SK-N-SH (cell line): ENCODE results near the gene TRIP13. TPM values are rescaled to one million over a fixed set of nuclear protein-coding genes. Genes with fewer than 3 reads are reported as not detected.

ENCODE experiments used
- CTCF ChIA-PET: fragments of 300-600, 350-600 bp; formaldehyde crosslinking; extraction: SDS; loops from one replicate; lab custom pipeline; 2021; lab: Yijun Ruan, JAX
- POLR2A ChIA-PET: fragments of 350-600 bp; sonication (Branson Sonifier 250); formaldehyde crosslinking; extraction: SDS; loops from one replicate; lab custom pipeline; 2020; ENCODE audit warnings: antibody characterized with exemption, inconsistent platforms; lab: Yijun Ruan, JAX
- DNase-seq: peaks from one replicate; pipeline ENCODE4 v3.0.0; 2012
- H2AFZ ChIP-seq: fragments of 200-600 bp; sonication (generic); 2 replicates; pipeline ENCODE4 v1.8.1; 2016; ENCODE audit warnings: antibody characterized with exemption, mild to moderate bottlenecking, low read depth
- H3F3A ChIP-seq: fragments of 200-600 bp; sonication (generic); replicated peaks from 2 replicates; pipeline ENCODE3; 2016; ENCODE audit warnings: antibody characterized with exemption, mild to moderate bottlenecking; ENCODE audit not compliant: insufficient read depth
- H3K27ac ChIP-seq, 2 experiments: fragments of 200-500 bp in 1 of 2; fragments of 200-600 bp in 1 of 2; sonication (Bioruptor generic) in 1 of 2; sonication (generic), shearing (Covaris generic) in 1 of 2; 2 replicates each; pipeline versions ENCODE4 v1.5.1 to v1.6.1; 2014 to 2016; ENCODE audit warnings: low read depth in 2 of 2, inconsistent platforms in 1 of 2, low read length in 1 of 2, mild to moderate bottlenecking in 1 of 2, mixed read lengths in 1 of 2
- H3K27me3 ChIP-seq: fragments of 200-600 bp; sonication (generic), shearing (Covaris generic); 2 replicates; pipeline ENCODE4 v1.6.1; 2016; ENCODE audit warnings: mixed run types; ENCODE audit not compliant: insufficient read depth
- H3K36me3 ChIP-seq, 2 experiments: fragments of 200-500 bp in 1 of 2; fragments of 200-600 bp in 1 of 2; sonication (Bioruptor generic) in 1 of 2; sonication (generic) in 1 of 2; replicated peaks in 1 of 2; 2 replicates each; pipeline versions ENCODE3 to v1.5.1; 2014 to 2016; ENCODE audit warnings: low read length in 1 of 2, mild to moderate bottlenecking in 1 of 2; ENCODE audit not compliant: insufficient read depth in 2 of 2, control insufficient read depth in 1 of 2
- H3K4me1 ChIP-seq, 2 experiments: fragments of 200-500 bp in 1 of 2; fragments of 200-600 bp in 1 of 2; sonication (Bioruptor generic) in 1 of 2; sonication (generic), shearing (Covaris generic) in 1 of 2; 2 replicates each; pipeline versions ENCODE4 v1.5.1 to v1.6.1; 2014 to 2016; ENCODE audit warnings: low read depth in 1 of 2, low read length in 1 of 2, mixed run types in 1 of 2; ENCODE audit not compliant: insufficient read depth in 2 of 2, control insufficient read depth in 1 of 2
- H3K4me2 ChIP-seq: fragments of 200-600 bp; sonication (generic), shearing (Covaris generic); 2 replicates; pipeline ENCODE4 v1.6.1; 2017; ENCODE audit warnings: mixed run types
- H3K4me3 ChIP-seq, 2 experiments: fragments of 200-500 bp in 1 of 2; fragments of 200-600 bp in 1 of 2; sonication (Bioruptor generic) in 1 of 2; sonication (generic), shearing (Covaris generic) in 1 of 2; 2 replicates each; pipeline versions ENCODE4 v1.5.1 to v1.8.1; 2014 to 2016; ENCODE audit warnings: low read depth in 2 of 2, inconsistent platforms in 1 of 2, low read length in 1 of 2, mild to moderate bottlenecking in 1 of 2, mixed read lengths in 1 of 2, moderate library complexity in 1 of 2
- H3K79me2 ChIP-seq: fragments of 200-600 bp; sonication (generic); 2 replicates; pipeline ENCODE4 v1.8.1; 2017; ENCODE audit warnings: mild to moderate bottlenecking; ENCODE audit not compliant: insufficient read depth
- H3K9ac ChIP-seq: fragments of 200-600 bp; sonication (generic); 2 replicates; pipeline ENCODE4 v1.6.1; 2017; ENCODE audit warnings: mixed run types
- H3K9me2 ChIP-seq: fragments of 200-600 bp; sonication (generic); 2 replicates; pipeline ENCODE4 v1.6.1; 2017; ENCODE audit warnings: mixed run types
- H3K9me3 ChIP-seq: fragments of 200-600 bp; sonication (generic); 2 replicates; pipeline ENCODE4 v1.6.1; 2017; ENCODE audit warnings: mixed run types, mild to moderate bottlenecking, moderate library complexity
- H4K20me1 ChIP-seq: fragments of 200-600 bp; sonication (generic); 2 replicates; pipeline ENCODE4 v1.6.1; 2017; ENCODE audit warnings: mild to moderate bottlenecking, mixed run types; ENCODE audit not compliant: insufficient read depth
- CTCF ChIP-seq: fragments of 200-600 bp; sonication (generic); IDR thresholded peaks from 2 replicates; pipeline ENCODE4 v1.6.1; 2017; ENCODE audit warnings: antibody characterized with exemption, mild to moderate bottlenecking, moderate library complexity
- EP300 ChIP-seq, 2 experiments: IDR thresholded peaks; 2 replicates each; pipeline versions ENCODE4 v1.4.0 to v1.6.1; 2012; ENCODE audit warnings: borderline replicate concordance in 1 of 2, low read depth in 1 of 2, low read length in 1 of 2
- EZH2phosphoT487 ChIP-seq: fragments of 200-600 bp; sonication (generic); IDR thresholded peaks from 2 replicates; pipeline ENCODE4 v1.6.1; 2017; ENCODE audit warnings: low read depth, mixed run types, mild to moderate bottlenecking, antibody characterized with exemption, moderate library complexity, borderline replicate concordance
- FOXJ3 ChIP-seq: sonication (generic); formaldehyde crosslinking; IDR thresholded peaks from 2 replicates; pipeline ENCODE4 v1.5.1; 2020; ENCODE audit warnings: mild to moderate bottlenecking, missing genetic modification reagents
- FOXM1 ChIP-seq: IDR thresholded peaks from 2 replicates; pipeline ENCODE4 v1.4.0; 2012; ENCODE audit warnings: low read depth, mild to moderate bottlenecking
- GATA2 ChIP-seq: sonication (generic); formaldehyde crosslinking; IDR thresholded peaks from 2 replicates; pipeline ENCODE4 v1.5.0; 2020; ENCODE audit warnings: mild to moderate bottlenecking, missing genetic modification reagents
- IRF3 ChIP-seq: fragments of 150-350 bp; IDR thresholded peaks from 2 replicates; pipeline ENCODE4 v1.6.1; 2016; ENCODE audit warnings: mild to moderate bottlenecking, low read depth, low read length
- JUND ChIP-seq: IDR thresholded peaks from 2 replicates; pipeline ENCODE4 v1.4.0; 2012
- MEF2A ChIP-seq: IDR thresholded peaks from 2 replicates; pipeline ENCODE4 v1.4.0; 2012; ENCODE audit warnings: low read depth, borderline replicate concordance
- NFIC ChIP-seq: IDR thresholded peaks from 2 replicates; pipeline ENCODE4 v1.4.0; 2012; ENCODE audit warnings: borderline replicate concordance
- NRF1 ChIP-seq: IDR thresholded peaks from 2 replicates; pipeline ENCODE4 v1.6.1; 2012; ENCODE audit warnings: low read depth, mild to moderate bottlenecking, low read length
- SIN3A ChIP-seq: IDR thresholded peaks from 2 replicates; pipeline ENCODE4 v1.6.1; 2012; ENCODE audit warnings: low read depth, mild to moderate bottlenecking, low read length, moderate library complexity, borderline replicate concordance
- SMC3 ChIP-seq: IDR thresholded peaks from 2 replicates; pipeline ENCODE4 v1.6.1; 2012; ENCODE audit warnings: low read depth, low read length, improper control_type of control experiment
- YY1 ChIP-seq: IDR thresholded peaks from 2 replicates; pipeline ENCODE4 v1.4.0; 2012; ENCODE audit warnings: low read depth, mild to moderate bottlenecking
- ZBTB33 ChIP-seq: IDR thresholded peaks from 2 replicates; pipeline ENCODE4 v1.4.0; 2012; ENCODE audit warnings: low read depth, borderline replicate concordance
- WGBS: methylation state at CpG from one replicate; pipeline ENCODE4 v1.1.6; 2017; ENCODE audit warnings: low lambda C conversion rate; 5-methylcytosine and 5-hydroxymethylcytosine counted together
- polyA plus RNA-seq, 3 experiments: library from polyadenylated mRNA; depleted of rRNA; stranded (reverse); fragments of >200 nt; gene quantifications; 2 replicates each; pipeline ENCODE4 v1.2.3, GENCODE V29; 2012
- TF ChIP-seq, protein P1 (sequence below): IDR thresholded peaks from 2 replicates; pipeline ENCODE4 v1.4.0; 2012; ENCODE audit warnings: low read depth
- TF ChIP-seq, protein P2 (sequence below): IDR thresholded peaks from 2 replicates; pipeline ENCODE4 v1.6.1; 2012; ENCODE audit warnings: mild to moderate bottlenecking, low read depth, low read length, moderate library complexity
- TF ChIP-seq, protein P3 (sequence below): IDR thresholded peaks from 2 replicates; pipeline ENCODE4 v1.4.0; 2012; ENCODE audit warnings: low read depth, borderline replicate concordance

Gene TRIP13
- polyA plus RNA-seq, 1 of the 3 experiments (the other 2 are of a cell fraction): 24.1 TPM

GRCh38 chr5:914174-914573 lies 21.5 kb downstream of the TRIP13 start:
- Histone ChIP-seq H3K4me1 (peaks cover 0 to 8% of the 10 kb centered on the region in 2 experiments; a peak in 2 of 4 replicates), H3K9me3 (no peaks in the 10 kb centered on the region), H2AFZ (no peak overlapping the region), H3K4me2 (no peak overlapping the region), H3F3A (peaks cover 13% of the 10 kb centered on the region), H3K36me3 (peaks cover 21 to 57% of the 10 kb centered on the region in 2 experiments), H3K9ac (no peak overlapping the region), H3K27ac (no peak overlapping the region), H3K9me2 (no peaks in the 10 kb centered on the region), H4K20me1 (no peaks in the 10 kb centered on the region), H3K4me3 (no peak overlapping the region), H3K27me3 (no peaks in the 10 kb centered on the region), H3K79me2 (peaks cover 11% of the 10 kb centered on the region; the same call in 1 of the 2 replicates)
- 95% methylated on average over 14 of the region's 14 CpGs for WGBS
- TF ChIP-seq SMC3 (no peak), GATA2 (CRISPR knock-in tag) (no peak), EP300 (IDR thresholded peaks at IDR 0.05; ENCODE audit: borderline replicate concordance in 1 of 2, low read depth in 1 of 2, low read length in 1 of 2) (no peak), SIN3A (no peak), NFIC (no peak), ZBTB33 (no peak), MEF2A (no peak), IRF3 (no peak), YY1 (no peak), EZH2phosphoT487 (no peak), NRF1 (no peak), FOXJ3 (CRISPR knock-in tag) (no peak), JUND (no peak), FOXM1 (no peak), CTCF (no peak)
- TF ChIP-seq, protein P1, sequence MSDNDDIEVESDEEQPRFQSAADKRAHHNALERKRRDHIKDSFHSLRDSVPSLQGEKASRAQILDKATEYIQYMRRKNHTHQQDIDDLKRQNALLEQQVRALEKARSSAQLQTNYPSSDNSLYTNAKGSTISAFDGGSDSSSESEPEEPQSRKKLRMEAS: no peak
- TF ChIP-seq, protein P2, sequence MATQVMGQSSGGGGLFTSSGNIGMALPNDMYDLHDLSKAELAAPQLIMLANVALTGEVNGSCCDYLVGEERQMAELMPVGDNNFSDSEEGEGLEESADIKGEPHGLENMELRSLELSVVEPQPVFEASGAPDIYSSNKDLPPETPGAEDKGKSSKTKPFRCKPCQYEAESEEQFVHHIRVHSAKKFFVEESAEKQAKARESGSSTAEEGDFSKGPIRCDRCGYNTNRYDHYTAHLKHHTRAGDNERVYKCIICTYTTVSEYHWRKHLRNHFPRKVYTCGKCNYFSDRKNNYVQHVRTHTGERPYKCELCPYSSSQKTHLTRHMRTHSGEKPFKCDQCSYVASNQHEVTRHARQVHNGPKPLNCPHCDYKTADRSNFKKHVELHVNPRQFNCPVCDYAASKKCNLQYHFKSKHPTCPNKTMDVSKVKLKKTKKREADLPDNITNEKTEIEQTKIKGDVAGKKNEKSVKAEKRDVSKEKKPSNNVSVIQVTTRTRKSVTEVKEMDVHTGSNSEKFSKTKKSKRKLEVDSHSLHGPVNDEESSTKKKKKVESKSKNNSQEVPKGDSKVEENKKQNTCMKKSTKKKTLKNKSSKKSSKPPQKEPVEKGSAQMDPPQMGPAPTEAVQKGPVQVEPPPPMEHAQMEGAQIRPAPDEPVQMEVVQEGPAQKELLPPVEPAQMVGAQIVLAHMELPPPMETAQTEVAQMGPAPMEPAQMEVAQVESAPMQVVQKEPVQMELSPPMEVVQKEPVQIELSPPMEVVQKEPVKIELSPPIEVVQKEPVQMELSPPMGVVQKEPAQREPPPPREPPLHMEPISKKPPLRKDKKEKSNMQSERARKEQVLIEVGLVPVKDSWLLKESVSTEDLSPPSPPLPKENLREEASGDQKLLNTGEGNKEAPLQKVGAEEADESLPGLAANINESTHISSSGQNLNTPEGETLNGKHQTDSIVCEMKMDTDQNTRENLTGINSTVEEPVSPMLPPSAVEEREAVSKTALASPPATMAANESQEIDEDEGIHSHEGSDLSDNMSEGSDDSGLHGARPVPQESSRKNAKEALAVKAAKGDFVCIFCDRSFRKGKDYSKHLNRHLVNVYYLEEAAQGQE: no peak
- TF ChIP-seq, protein P3, sequence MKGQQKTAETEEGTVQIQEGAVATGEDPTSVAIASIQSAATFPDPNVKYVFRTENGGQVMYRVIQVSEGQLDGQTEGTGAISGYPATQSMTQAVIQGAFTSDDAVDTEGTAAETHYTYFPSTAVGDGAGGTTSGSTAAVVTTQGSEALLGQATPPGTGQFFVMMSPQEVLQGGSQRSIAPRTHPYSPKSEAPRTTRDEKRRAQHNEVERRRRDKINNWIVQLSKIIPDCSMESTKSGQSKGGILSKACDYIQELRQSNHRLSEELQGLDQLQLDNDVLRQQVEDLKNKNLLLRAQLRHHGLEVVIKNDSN: no peak
- CTCF ChIA-PET: interaction anchor here (1.1 to 1.7 kb wide), 3 partner anchors 10 to 253 kb away, joined by 4 to 6 read pairs (median 5); no protein-coding TSS in a partner anchor
- no peak for DNase-seq
- POLR2A ChIA-PET: no interaction called here
